HUES64 (cell line): ENCODE measurements around the gene DNAL4.

Source experiments
- H3K27ac ChIP-seq: 2 replicates; pipeline ENCODE4 v1.7.0; 2013; ENCODE audit warnings: low read depth, low read length, inconsistent platforms
- H3K27me3 ChIP-seq: 2 replicates; pipeline ENCODE4 v1.6.1; 2013; ENCODE audit warnings: mild to moderate bottlenecking, low read length; ENCODE audit not compliant: insufficient read depth
- H3K36me3 ChIP-seq: 2 replicates; pipeline ENCODE4 v1.6.1; 2013; ENCODE audit warnings: mild to moderate bottlenecking, low read length; ENCODE audit not compliant: insufficient read depth
- H3K4me1 ChIP-seq: 2 replicates; pipeline ENCODE4 v1.6.1; 2013; ENCODE audit warnings: mild to moderate bottlenecking, low read length, moderate library complexity; ENCODE audit not compliant: insufficient read depth
- H3K4me3 ChIP-seq: 2 replicates; pipeline ENCODE4 v1.5.1; 2013; ENCODE audit warnings: mild to moderate bottlenecking, low read length, moderate library complexity
- H3K9ac ChIP-seq: 2 replicates; pipeline ENCODE4 v1.6.1; 2013; ENCODE audit warnings: mild to moderate bottlenecking, low read depth, low read length
- H3K9me3 ChIP-seq: 2 replicates; pipeline ENCODE4 v1.6.1; 2013; ENCODE audit warnings: low read depth, low read length; ENCODE audit not compliant: insufficient read depth
- WGBS: fragments of 150-250, 120-280 bp; methylation state at CpG from one replicate; pipeline ENCODE4 v1.1.7; 2013; ENCODE audit warnings: missing lambda C conversion rate; 5-methylcytosine and 5-hydroxymethylcytosine counted together

DNAL4 gene

DNA sequence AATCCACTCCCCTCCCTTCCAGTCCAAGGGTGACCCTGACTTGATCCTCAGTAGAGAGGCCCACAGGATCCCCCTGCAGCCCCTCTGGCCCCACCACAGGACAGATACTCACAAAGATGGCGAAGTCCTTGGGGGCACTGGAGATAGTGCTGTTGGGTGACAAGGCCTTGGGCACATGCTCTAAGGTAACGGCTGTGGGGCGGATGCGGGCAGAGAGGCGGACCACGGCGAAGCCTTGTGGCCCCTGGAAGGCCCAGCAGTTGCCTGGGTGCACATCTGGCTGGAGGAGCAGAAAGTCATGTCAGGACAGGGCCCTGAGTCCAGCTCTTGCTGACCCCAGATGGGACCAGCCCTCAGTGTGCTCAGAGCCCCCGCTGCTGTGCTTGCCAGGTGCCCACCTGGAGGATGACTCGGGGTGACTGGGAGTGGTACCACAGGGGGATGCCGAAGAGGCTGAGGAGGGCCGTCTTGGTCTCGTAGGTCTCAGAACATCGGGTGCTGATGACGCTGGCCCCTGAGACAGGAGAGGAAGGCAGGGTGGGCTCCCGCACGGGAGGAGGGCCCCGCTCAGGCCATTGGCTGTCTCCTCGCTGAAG lies 55.4 kb downstream of the DNAL4 start:
- H3K36me3 ChIP-seq = peaks cover 43% of the 10 kb centered on the region
- H3K27me3 ChIP-seq = no peaks in the 10 kb centered on the region
- H3K27ac ChIP-seq = no peak overlapping the region
- no peaks in the 10 kb centered on the region for H3K9me3 ChIP-seq
- no peaks in the 10 kb centered on the region for H3K4me1 ChIP-seq
- WGBS = 96% methylated on average over 18 of the region's 18 CpGs
- H3K4me3 ChIP-seq = no peak overlapping the region
- H3K9ac ChIP-seq = no peak overlapping the region

DNA sequence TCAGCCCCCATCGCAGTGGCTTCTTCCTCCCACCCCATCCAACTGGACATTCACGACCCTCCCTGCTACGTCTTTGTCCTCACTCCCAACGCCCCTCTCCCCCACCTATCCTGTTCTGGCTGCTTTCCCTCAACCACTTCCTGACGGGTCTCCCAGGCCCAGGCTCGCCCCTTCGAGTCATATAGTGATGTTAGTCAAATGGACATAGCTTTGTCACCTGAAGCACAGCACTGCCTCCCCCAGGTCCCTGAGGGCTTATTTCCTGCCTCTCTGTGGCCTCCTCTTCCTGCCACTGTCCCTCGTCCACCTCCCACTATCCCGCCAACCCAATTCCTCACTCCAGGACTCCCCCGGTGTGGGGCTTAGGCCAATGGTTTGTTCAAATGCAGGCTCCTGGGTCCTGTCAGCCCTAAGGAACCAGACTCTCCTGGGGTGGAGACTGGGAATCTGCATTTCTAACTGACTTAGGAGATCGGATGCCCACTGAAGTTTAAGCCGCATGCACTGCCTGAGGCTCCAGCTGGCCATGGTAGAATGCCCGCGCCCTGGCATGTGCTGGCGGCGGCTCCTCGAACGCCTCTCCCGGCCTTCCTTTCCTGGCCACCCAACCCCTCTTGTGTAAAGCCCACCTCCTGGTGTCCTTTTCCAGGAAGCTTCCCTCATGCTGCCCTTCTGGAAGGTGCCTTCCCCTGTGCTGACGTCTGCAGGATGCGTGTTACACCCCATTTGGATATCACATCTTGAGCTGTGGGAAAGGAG lies 56.5 kb downstream of the DNAL4 start:
- Histone ChIP-seq H3K9me3 (no peaks in the 10 kb centered on the region), H3K9ac (no peak overlapping the region), H3K27me3 (no peaks in the 10 kb centered on the region), H3K4me1 (no peaks in the 10 kb centered on the region), H3K36me3 (peaks cover 38% of the 10 kb centered on the region), H3K27ac (no peak overlapping the region), H3K4me3 (no peak overlapping the region)
- 88% methylated on average over 21 of the region's 21 CpGs for WGBS

DNA sequence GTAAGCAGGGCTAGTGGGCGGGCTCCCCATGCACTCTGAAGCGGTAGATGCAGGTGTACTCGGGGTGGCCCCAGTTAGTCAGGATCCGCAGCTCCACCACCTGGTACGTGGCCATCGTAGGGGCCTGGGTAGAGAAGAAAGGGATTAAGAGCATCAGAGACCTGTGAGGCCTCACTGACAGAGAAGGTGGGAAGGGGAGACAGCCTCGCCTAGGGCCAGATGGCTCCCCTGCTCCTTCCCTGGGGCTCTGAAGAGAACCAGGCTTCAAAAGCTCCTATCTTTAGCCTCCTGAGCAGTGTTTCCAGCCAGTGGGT lies 57.7 kb downstream of the DNAL4 start:
- H3K27me3 ChIP-seq = no peaks in the 10 kb centered on the region
- no peaks in the 10 kb centered on the region for H3K9me3 ChIP-seq
- WGBS = 92% methylated on average over 7 of the region's 7 CpGs
- no peaks in the 10 kb centered on the region for H3K4me1 ChIP-seq
- no peak overlapping the region for H3K27ac ChIP-seq
- H3K4me3 ChIP-seq = no peak overlapping the region
- peaks cover 40% of the 10 kb centered on the region for H3K36me3 ChIP-seq
- H3K9ac ChIP-seq = no peak overlapping the region

DNA sequence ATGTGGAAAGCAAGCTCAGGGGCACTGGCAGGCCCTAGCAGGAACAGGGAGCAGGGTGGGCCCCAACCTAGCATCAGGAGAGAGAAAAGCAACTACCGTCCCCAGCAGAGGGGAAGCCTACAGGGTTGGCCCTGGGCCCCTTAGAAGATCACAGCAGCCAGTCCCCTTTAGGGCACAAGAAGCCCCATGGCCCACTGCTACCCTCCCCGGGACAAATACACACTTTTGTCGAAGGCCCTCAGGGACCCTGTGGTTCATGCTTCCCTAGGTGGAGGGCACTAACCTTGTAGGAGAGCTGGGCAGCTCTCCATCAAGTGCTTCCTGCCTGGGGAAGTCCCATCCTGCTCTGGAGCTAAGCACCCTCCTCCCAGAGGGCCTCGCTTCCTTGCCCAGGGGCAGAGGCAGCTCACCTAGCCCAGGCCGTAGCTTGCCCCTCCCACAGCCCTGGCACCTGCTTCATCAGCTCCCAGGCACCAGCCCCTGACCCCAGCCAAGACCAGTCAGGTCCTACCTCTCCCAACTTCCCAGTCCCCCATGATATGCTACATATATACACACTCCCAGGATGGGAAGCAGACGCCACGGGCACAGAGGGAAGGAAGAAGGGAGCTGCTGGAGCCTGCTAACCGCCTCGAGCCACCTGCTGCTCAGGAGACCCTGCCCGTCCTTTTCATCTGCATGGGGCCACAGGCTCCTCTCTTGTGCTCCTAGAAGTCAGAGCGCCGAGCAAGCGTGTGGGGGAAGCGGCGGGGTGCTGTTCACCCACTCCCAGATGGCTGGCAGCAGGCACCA lies 58.3 kb downstream of the DNAL4 start:
- Histone ChIP-seq H3K4me1 (no peaks in the 10 kb centered on the region), H3K9me3 (no peaks in the 10 kb centered on the region), H3K27ac (no peak overlapping the region), H3K36me3 (peaks cover 40% of the 10 kb centered on the region), H3K9ac (no peak overlapping the region), H3K4me3 (no peak overlapping the region), H3K27me3 (no peaks in the 10 kb centered on the region)
- WGBS = 93% methylated on average over 15 of the region's 15 CpGs

DNA sequence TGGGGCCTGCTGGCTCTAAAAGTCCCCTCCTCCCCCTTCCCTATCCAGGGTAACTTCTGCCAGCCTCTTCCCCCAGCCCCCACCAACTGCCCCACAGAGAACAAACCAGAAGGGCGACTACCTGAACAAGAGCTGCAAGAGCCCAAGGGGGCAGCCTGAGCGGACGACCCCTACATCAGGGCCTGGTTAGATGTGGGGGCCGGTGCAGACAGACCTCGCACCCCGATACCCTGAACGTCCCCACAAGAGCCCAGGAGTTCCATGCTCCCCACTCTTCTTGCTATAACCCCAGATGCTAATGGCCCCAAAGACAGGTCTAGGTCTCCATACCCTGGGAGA lies 58.8 kb downstream of the DNAL4 start:
- WGBS = 96% methylated on average over 7 of the region's 7 CpGs
- H3K9me3 ChIP-seq = no peaks in the 10 kb centered on the region
- H3K4me3 ChIP-seq = no peak overlapping the region
- H3K4me1 ChIP-seq = no peaks in the 10 kb centered on the region
- H3K27me3 ChIP-seq = no peaks in the 10 kb centered on the region
- H3K9ac ChIP-seq = no peak overlapping the region
- peaks cover 42% of the 10 kb centered on the region for H3K36me3 ChIP-seq
- no peak overlapping the region for H3K27ac ChIP-seq

DNA sequence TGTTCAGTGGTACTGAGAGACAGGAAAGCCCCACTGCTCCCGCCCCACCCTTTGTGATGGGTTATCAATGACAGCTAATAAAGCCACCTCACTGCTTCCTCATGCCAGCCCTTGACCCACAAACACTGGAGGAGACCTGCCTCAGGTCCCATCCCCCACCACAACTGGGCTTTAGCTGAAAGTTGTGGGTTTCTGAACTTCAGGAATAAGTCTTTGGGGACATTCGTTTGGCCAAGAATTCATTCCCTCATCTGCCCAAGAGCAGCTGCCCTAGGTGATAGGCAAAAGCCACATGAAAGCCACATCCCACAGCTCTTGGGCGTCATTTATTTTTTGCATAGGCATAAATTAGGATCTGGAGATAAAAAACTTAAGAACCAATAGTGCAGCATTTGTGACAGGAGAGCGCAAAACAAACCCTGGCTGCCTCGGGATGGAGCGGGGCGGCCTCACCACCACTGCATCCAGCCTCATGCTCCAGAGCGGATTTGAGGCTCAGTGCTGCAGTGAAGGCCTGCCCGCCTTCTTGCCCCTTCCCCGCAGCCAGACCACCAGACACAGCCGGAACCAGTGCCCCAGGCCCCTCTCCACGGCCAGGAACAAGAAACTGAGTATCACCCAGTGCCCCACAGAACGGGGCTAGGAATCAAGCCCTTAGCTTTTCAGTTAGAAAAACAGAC lies 59.4 kb downstream of the DNAL4 start:
- H3K27me3 ChIP-seq = no peaks in the 10 kb centered on the region
- H3K9ac ChIP-seq = no peak overlapping the region
- no peak overlapping the region for H3K27ac ChIP-seq
- H3K9me3 ChIP-seq = no peaks in the 10 kb centered on the region
- 89% methylated on average over 13 of the region's 13 CpGs for WGBS
- no peaks in the 10 kb centered on the region for H3K4me1 ChIP-seq
- no peak overlapping the region for H3K4me3 ChIP-seq
- H3K36me3 ChIP-seq = peaks cover 45% of the 10 kb centered on the region

DNA sequence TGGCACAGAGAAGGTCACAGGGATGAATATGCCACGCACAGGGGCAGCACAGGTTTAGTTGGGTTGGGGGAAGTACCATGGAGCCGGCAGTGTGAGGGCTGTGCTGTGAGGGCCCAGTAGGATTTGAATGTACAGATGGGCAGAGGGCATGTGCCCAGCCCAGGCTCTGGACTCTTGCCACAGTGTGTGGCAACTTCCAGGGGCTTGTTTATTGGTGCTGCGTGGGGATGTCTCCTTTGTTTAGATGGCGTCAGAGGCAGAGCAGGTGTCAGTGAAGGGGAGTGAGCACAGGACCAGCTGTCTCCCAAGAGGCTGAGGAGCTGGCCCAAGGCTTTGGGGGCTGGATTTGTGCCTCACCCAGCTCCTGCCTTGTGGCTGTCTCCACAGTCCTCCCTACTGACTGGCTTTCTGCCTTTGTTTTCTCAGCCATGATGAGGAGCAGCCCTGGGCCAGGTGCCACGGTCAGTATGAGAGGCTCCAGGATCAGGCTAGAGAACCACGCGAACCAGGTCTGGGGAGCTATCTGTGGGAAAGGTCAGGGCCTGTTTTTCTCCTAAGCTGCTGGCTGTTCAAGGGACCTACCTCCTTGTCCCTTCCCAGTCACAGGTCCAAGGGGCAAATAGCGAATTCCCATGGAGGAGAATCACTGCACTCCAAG lies 60.1 kb downstream of the DNAL4 start:
- Histone ChIP-seq H3K9ac (no peak overlapping the region), H3K4me1 (no peaks in the 10 kb centered on the region), H3K27ac (no peak overlapping the region), H3K9me3 (no peaks in the 10 kb centered on the region), H3K27me3 (no peaks in the 10 kb centered on the region), H3K4me3 (no peak overlapping the region), H3K36me3 (peaks cover 47% of the 10 kb centered on the region)
- WGBS = 96% methylated on average over 8 of the region's 8 CpGs

DNA sequence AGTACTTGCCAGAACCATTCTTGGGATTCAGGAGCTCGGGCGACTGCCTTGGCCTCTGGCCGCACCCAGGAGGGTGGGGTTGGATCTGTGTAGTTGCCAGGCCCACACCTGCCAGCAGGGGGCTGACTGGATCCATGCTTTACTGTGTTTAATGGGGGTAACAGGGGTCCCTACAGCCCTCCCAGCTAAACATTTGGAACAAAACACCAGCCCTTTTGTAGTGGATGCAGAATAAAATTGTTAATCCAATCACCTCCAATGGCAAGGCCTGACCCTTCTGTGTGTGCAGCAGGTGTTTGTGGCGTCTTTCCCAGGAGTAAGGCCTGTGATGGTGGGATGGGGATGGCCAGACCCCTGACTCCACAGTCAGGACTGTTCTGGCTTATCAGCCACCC lies 60.6 kb downstream of the DNAL4 start:
- Histone ChIP-seq H3K27me3 (no peaks in the 10 kb centered on the region), H3K9me3 (no peaks in the 10 kb centered on the region), H3K36me3 (peaks cover 47% of the 10 kb centered on the region), H3K4me3 (no peak overlapping the region), H3K27ac (no peak overlapping the region), H3K9ac (no peak overlapping the region), H3K4me1 (no peaks in the 10 kb centered on the region)
- WGBS = 84% methylated on average over 4 of the region's 4 CpGs

DNA sequence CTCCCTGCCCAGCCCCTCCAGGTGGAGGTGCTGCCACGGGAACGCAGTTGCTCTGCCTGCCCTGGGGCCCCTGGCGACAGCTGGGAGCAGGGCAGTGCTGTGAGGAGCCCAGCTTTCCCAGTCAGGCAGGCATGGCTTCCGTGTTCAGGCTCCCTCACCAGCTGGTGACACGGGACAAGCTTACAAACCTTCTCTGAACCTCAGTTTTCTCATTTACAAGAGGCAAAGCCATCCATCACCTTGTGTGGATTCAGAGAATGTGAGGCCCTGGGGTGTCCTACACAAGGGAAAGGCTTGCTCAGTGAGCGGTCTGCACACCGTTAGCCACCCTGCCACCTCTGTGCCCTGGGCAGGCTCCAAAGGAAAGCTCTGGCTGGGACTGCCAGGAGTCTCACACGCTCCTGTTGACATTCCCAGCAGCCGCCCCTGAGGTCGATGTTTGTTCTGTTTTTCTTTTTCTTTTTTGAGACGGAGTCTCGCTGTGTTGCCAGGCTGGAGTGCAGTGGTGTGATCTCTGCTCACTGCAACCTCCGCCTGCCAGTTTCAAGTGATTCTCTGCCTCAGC lies 61.6 kb downstream of the DNAL4 start:
- Histone ChIP-seq H3K9me3 (no peaks in the 10 kb centered on the region), H3K27ac (no peak overlapping the region), H3K27me3 (no peaks in the 10 kb centered on the region), H3K4me3 (no peak overlapping the region), H3K9ac (no peak overlapping the region), H3K4me1 (no peaks in the 10 kb centered on the region), H3K36me3 (peaks cover 52% of the 10 kb centered on the region)
- 90% methylated on average over 13 of the region's 13 CpGs for WGBS

DNA sequence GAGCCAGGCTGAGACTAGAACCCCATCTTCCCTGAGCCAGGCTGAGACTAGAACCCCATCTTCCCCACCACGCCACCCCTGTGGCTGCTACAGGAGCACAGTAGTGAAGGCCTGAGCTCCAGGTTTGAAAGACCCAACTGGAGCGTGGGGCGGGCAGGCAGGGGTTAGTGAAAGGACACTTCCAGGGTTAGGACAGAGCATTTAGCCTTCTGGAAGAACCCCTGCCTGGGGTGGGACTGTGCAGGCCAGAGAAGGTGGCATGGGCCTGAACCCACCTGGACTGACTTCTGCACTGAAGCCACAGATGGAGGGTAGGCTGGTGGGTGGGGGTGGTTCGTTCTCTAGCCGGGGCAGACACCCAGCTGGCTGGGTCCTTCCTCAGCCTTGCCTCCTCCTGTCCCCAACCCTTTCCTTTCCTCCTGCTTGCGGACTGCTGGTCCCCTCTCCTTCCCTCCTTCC lies 62.2 kb downstream of the DNAL4 start:
- Histone ChIP-seq H3K4me1 (no peaks in the 10 kb centered on the region), H3K9me3 (no peaks in the 10 kb centered on the region), H3K36me3 (peaks cover 58% of the 10 kb centered on the region)

More for the DNA sequence above, 62.2 kb downstream of the DNAL4 start:
- Histone ChIP-seq H3K27ac (no peak overlapping the region), H3K4me3 (no peak overlapping the region), H3K27me3 (no peaks in the 10 kb centered on the region), H3K9ac (no peak overlapping the region)
- 96% methylated on average over 6 of the region's 6 CpGs for WGBS
